ENCODE measurements around the gene RC3H1. TPM values are rescaled to one million over a fixed set of nuclear protein-coding genes. Genes with fewer than 3 reads are reported as not detected.
"Not testable (repeated sequence)": the region's sequence is repeated elsewhere in the genome, so short reads cannot be mapped to it uniquely, and the experiment has no call there.

Gene RC3H1
- total RNA-seq, 5 donors from 2014 or later (not counting 1 experiment from before 2014, with no cell fraction given): 39.9 to 52.1 (median 49.3) TPM

DNA sequence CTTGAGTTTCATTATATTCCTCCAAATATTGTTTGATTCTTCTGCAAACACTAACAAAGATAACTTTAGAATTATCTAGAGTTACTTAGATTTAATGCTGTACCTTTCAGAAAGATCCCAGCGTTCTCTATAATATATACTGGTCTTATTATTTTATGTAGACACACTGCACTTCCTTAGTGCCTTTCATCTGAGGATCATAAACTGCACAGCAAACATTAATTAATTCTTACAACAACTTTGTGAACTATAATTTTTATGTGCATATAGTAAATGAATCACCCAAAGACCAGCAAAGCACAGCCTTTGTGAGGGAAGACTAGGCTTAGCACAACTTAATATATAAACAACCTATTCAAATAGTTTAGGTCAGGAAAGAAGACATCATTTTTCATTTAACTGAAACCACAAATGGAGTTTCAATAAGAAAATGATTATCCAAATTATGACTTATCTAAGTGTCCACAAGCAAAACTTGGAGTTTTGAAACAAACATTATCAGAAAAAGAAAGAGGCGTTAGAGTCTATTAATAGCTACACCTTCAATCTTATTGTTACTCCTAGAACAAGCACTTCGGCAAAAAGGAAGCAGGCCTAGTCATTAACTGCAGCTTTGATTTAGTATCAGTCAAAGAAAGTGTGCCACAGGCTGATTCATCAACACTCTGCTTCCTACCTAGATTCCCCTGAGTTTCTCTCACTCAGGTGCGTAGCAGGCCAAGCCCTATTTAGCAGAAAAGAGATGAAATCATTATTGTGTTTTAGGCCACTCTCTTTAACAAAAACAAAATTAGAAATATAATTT, 22.5 kb upstream of the RC3H1 start:
- no peak overlapping the region for H3K27ac ChIP-seq (ENCODE audit: low read length)
- no peak for DNase-seq
- Mint-ChIP-seq H3K27ac (no peak overlapping the region), H3K4me3 (no peak overlapping the region), H3K27me3 (no peaks in the 10 kb centered on the region), H3K36me3 (no peaks in the 10 kb centered on the region), H3K4me1 (peaks cover 0 to 6% (median 4%) of the 10 kb centered on the region in 3 donors), H3K9me3 (no peaks in the 10 kb centered on the region)
- no peak for ATAC-seq (replicated peaks in 1 of 4)
- H3K4me1 ChIP-seq (ENCODE audit: control insufficient read depth in 1 of 2, extremely low read depth in 1 of 2, insufficient read depth in 2 of 2, low read length in 2 of 2): no peaks in the 10 kb centered on the region
- POLR2A ChIA-PET: no interaction called here
- H3K27me3 ChIP-seq (replicated peaks in 1 of 2; ENCODE audit: control insufficient read depth in 2 of 2, extremely low read depth in 1 of 2, insufficient read depth in 2 of 2, low read length in 1 of 2): no peaks in the 10 kb centered on the region
- CTCF ChIA-PET: interaction anchor here in 1 of 2 donors (1.2 kb wide), 1 partner anchor 39 kb away, joined by 3 read pairs; no protein-coding TSS in a partner anchor
- no peaks in the 10 kb centered on the region for H3K36me3 ChIP-seq (ENCODE audit: control insufficient read depth in 2 of 2, extremely low read depth in 1 of 2, insufficient read depth in 1 of 2, low read length in 1 of 2)
- 40% methylated on average over 1 of the region's 4 CpGs for WGBS (ENCODE audit: insufficient coverage)
- H3K9me3 ChIP-seq: no peaks in the 10 kb centered on the region
- H3K4me3 ChIP-seq (ENCODE audit: control insufficient read depth in 1 of 2, extremely low read depth in 1 of 2, low read length in 1 of 2): no peak overlapping the region

DNA sequence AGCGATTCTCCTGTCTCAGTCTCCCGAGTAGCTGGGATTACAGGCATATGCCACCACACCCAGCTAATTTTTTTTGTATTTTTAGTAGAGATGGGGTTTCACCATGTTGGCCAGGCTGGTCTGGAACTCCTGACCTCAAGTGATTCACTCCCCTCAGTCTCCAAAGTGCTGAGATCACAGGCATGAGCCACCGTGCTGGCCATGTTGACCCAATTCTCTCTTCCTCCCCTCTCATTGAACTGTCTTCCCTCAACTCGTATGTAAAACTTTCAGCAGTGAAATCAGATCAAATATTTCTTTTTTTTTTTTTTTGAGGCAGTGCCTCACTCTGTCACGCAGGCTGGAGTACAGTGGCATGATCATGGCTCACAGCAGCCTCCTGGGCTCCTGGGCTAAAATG, 20.4 kb upstream of the RC3H1 start:
- H3K27ac ChIP-seq (ENCODE audit: low read length); DNase-seq; H3K36me3 ChIP-seq (ENCODE audit: control insufficient read depth in 2 of 2, extremely low read depth in 1 of 2, insufficient read depth in 1 of 2, low read length in 1 of 2); ATAC-seq (replicated peaks in 1 of 4); H3K27me3 ChIP-seq (replicated peaks in 1 of 2; ENCODE audit: control insufficient read depth in 2 of 2, extremely low read depth in 1 of 2, insufficient read depth in 2 of 2, low read length in 1 of 2); H3K9me3 ChIP-seq; H3K36me3 Mint-ChIP-seq; H3K27ac Mint-ChIP-seq; H3K9me3 Mint-ChIP-seq; H3K4me1 Mint-ChIP-seq; POLR2A ChIA-PET; H3K4me3 Mint-ChIP-seq; H3K27me3 Mint-ChIP-seq; H3K4me1 ChIP-seq (ENCODE audit: control insufficient read depth in 1 of 2, extremely low read depth in 1 of 2, insufficient read depth in 2 of 2, low read length in 2 of 2); H3K4me3 ChIP-seq (ENCODE audit: control insufficient read depth in 1 of 2, extremely low read depth in 1 of 2, low read length in 1 of 2): not testable (repeated sequence)
- CTCF ChIA-PET: interaction anchor here in 1 of 2 donors (0.6 kb wide), 1 partner anchor 19 kb away, joined by 3 read pairs; no protein-coding TSS in a partner anchor
- WGBS (ENCODE audit: insufficient coverage): 90% methylated on average over 2 of the region's 5 CpGs

DNA sequence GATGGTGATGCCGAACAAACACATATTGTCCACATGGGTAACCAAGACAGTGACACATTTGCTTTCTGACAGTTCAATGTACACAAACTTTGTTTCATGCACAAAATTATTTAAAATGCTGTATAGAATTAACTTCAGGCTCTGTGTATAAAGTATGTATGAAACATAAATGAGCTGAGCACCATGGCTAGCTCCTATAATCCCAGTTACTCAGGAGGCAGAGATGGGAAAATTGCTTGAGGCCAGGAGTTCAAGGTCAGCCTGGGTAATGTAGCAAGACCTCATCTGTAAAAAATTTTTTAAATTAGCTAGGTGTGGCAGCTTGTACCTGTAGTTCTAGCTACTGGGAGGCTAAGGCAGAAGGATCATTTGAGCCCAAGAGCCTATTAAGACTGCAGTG, 19.2 kb upstream of the RC3H1 start:
- no peak for DNase-seq
- WGBS (ENCODE audit: insufficient coverage): no CpG with 5 or more reads among the region's 1 CpG
- Histone ChIP-seq H3K4me3 (ENCODE audit: control insufficient read depth in 1 of 2, extremely low read depth in 1 of 2, low read length in 1 of 2) (no peak overlapping the region), H3K36me3 (ENCODE audit: control insufficient read depth in 2 of 2, extremely low read depth in 1 of 2, insufficient read depth in 1 of 2, low read length in 1 of 2) (no peaks in the 10 kb centered on the region), H3K27ac (ENCODE audit: low read length) (no peak overlapping the region), H3K27me3 (replicated peaks in 1 of 2; ENCODE audit: control insufficient read depth in 2 of 2, extremely low read depth in 1 of 2, insufficient read depth in 2 of 2, low read length in 1 of 2) (no peaks in the 10 kb centered on the region), H3K4me1 (ENCODE audit: control insufficient read depth in 1 of 2, extremely low read depth in 1 of 2, insufficient read depth in 2 of 2, low read length in 2 of 2) (no peaks in the 10 kb centered on the region), H3K9me3 (no peaks in the 10 kb centered on the region)
- Mint-ChIP-seq H3K4me1 (peaks cover 0 to 4% (median 4%) of the 10 kb centered on the region in 3 donors), H3K36me3 (no peaks in the 10 kb centered on the region), H3K27me3 (peaks cover 0 to 4% of the 10 kb centered on the region in 2 donors), H3K27ac (no peak overlapping the region), H3K4me3 (no peak overlapping the region), H3K9me3 (no peaks in the 10 kb centered on the region)
- ChIA-PET CTCF (no interaction called here), POLR2A (no interaction called here)
- no peak for ATAC-seq (replicated peaks in 1 of 4)

DNA sequence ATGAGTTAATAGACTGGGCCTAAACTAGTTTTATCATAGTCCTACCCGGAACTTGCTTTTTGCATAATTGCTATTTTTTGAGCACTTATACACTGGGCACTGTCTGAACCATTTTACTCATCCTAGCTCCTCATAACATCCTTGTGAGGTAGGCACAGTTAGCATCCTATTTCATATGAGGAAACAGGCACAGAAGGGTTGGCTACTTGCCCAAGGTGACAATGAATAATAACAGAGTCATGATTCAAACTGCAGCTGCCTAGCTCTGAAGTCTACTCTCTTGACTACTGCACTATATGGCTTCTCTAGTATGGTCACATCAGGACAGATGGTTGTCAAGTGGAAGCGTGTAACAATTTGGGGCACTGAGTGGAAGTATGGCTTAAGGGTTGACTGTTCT, 18.2 kb upstream of the RC3H1 start:
- DNase-seq (no peak), ATAC-seq (replicated peaks in 1 of 4) (no peak)
- Mint-ChIP-seq H3K9me3 (no peaks in the 10 kb centered on the region), H3K4me1 (peaks cover 0 to 4% (median 4%) of the 10 kb centered on the region in 3 donors), H3K36me3 (no peaks in the 10 kb centered on the region), H3K27me3 (peaks cover 0 to 8% of the 10 kb centered on the region in 2 donors), H3K27ac (no peak overlapping the region), H3K4me3 (no peak overlapping the region)
- H3K9me3 ChIP-seq: no peaks in the 10 kb centered on the region
- no CpG with 5 or more reads among the region's 2 CpGs for WGBS (ENCODE audit: insufficient coverage)
- H3K4me1 ChIP-seq (ENCODE audit: control insufficient read depth in 1 of 2, extremely low read depth in 1 of 2, insufficient read depth in 2 of 2, low read length in 2 of 2): no peaks in the 10 kb centered on the region
- H3K4me3 ChIP-seq (ENCODE audit: control insufficient read depth in 1 of 2, extremely low read depth in 1 of 2, low read length in 1 of 2): no peak overlapping the region
- H3K27ac ChIP-seq (ENCODE audit: low read length): no peak overlapping the region
- H3K36me3 ChIP-seq (ENCODE audit: control insufficient read depth in 2 of 2, extremely low read depth in 1 of 2, insufficient read depth in 1 of 2, low read length in 1 of 2): no peaks in the 10 kb centered on the region
- H3K27me3 ChIP-seq (replicated peaks in 1 of 2; ENCODE audit: control insufficient read depth in 2 of 2, extremely low read depth in 1 of 2, insufficient read depth in 2 of 2, low read length in 1 of 2): no peaks in the 10 kb centered on the region
- ChIA-PET CTCF (interaction anchor here (0.6 kb wide), 5 partner anchors 41 to 1067 kb away, joined by 3 to 8 read pairs (median 3); no protein-coding TSS in a partner anchor), POLR2A (interaction anchor here in 1 of 2 donors (0.6 kb wide), 1 partner anchor 393 kb away, joined by 3 read pairs; no protein-coding TSS in a partner anchor)

- CTCF ChIA-PET: no interaction called here
- H3K27me3 ChIP-seq (replicated peaks in 1 of 2; ENCODE audit: control insufficient read depth in 2 of 2, extremely low read depth in 1 of 2, insufficient read depth in 2 of 2, low read length in 1 of 2): no peaks in the 10 kb centered on the region
- Mint-ChIP-seq H3K36me3 (no peaks in the 10 kb centered on the region), H3K27ac (no peak overlapping the region), H3K9me3 (no peaks in the 10 kb centered on the region), H3K4me1 (no peaks in the 10 kb centered on the region), H3K4me3 (no peak overlapping the region), H3K27me3 (peaks cover 0 to 8% of the 10 kb centered on the region in 2 donors)
- no peak overlapping the region for H3K4me3 ChIP-seq (ENCODE audit: control insufficient read depth in 1 of 2, extremely low read depth in 1 of 2, low read length in 1 of 2)
- H3K27ac ChIP-seq (ENCODE audit: low read length): no peak overlapping the region
- no peaks in the 10 kb centered on the region for H3K4me1 ChIP-seq (ENCODE audit: control insufficient read depth in 1 of 2, extremely low read depth in 1 of 2, insufficient read depth in 2 of 2, low read length in 2 of 2)
- H3K9me3 ChIP-seq: no peaks in the 10 kb centered on the region
- H3K36me3 ChIP-seq (ENCODE audit: control insufficient read depth in 2 of 2, extremely low read depth in 1 of 2, insufficient read depth in 1 of 2, low read length in 1 of 2): no peaks in the 10 kb centered on the region
- no CpG with 5 or more reads among the region's 1 CpG for WGBS (ENCODE audit: insufficient coverage)
- POLR2A ChIA-PET: interaction anchor here in 1 of 2 donors (0.6 to 0.7 kb wide), 2 partner anchors 760 to 1926 kb away, joined by 3 read pairs; no protein-coding TSS in a partner anchor
- ATAC-seq (replicated peaks in 1 of 4) (no peak), DNase-seq (no peak)
Observed at GRCh38 chr1:174039027-174039426, 16.9 kb upstream of the RC3H1 start.

GRCh38 chr1:174036798-174037197, 14.6 kb upstream of the RC3H1 start:
- Histone ChIP-seq H3K27ac (ENCODE audit: low read length) (no peak overlapping the region), H3K9me3 (no peaks in the 10 kb centered on the region), H3K27me3 (replicated peaks in 1 of 2; ENCODE audit: control insufficient read depth in 2 of 2, extremely low read depth in 1 of 2, insufficient read depth in 2 of 2, low read length in 1 of 2) (no peaks in the 10 kb centered on the region), H3K36me3 (ENCODE audit: control insufficient read depth in 2 of 2, extremely low read depth in 1 of 2, insufficient read depth in 1 of 2, low read length in 1 of 2) (no peaks in the 10 kb centered on the region), H3K4me1 (ENCODE audit: control insufficient read depth in 1 of 2, extremely low read depth in 1 of 2, insufficient read depth in 2 of 2, low read length in 2 of 2) (no peaks in the 10 kb centered on the region), H3K4me3 (ENCODE audit: control insufficient read depth in 1 of 2, extremely low read depth in 1 of 2, low read length in 1 of 2) (no peak overlapping the region)
- Mint-ChIP-seq H3K9me3 (no peaks in the 10 kb centered on the region), H3K4me1 (no peaks in the 10 kb centered on the region), H3K36me3 (no peaks in the 10 kb centered on the region), H3K27ac (no peak overlapping the region), H3K4me3 (no peak overlapping the region), H3K27me3 (peaks cover 0 to 8% of the 10 kb centered on the region in 2 donors)
- ATAC-seq (replicated peaks in 1 of 4) (no peak), DNase-seq (no peak)
- CTCF ChIA-PET: no interaction called here
- POLR2A ChIA-PET: interaction anchor here in 1 of 2 donors (0.6 kb wide), 1 partner anchor 263 kb away, joined by 5 read pairs; no protein-coding TSS in a partner anchor

All from T-cell (primary cell).